AG10803 (cell line): ENCODE measurements around the gene ANTXR1.
A peak's percentile ranks its signal among the peaks of the same experiment; 100 is the strongest.

Experiments used
- DNase-seq: peaks from one replicate; pipeline ENCODE4 v3.0.0; 2010; ENCODE audit warnings: low read depth
- H3K4me3 ChIP-seq: 2 replicates; pipeline ENCODE4 v1.5.1; 2011; ENCODE audit warnings: mild to moderate bottlenecking, low read length, control low read depth
- CTCF ChIP-seq: conservative IDR thresholded peaks from 2 replicates; pipeline ENCODE4 v1.5.1; 2011; ENCODE audit warnings: mild to moderate bottlenecking, low read length, control low read depth, inconsistent platforms

Gene ANTXR1

GRCh38 chr2:69126341-69126740 is 113.4 kb downstream of the ANTXR1 start:
- peak; percentile 68 for DNase-seq
- H3K4me3 ChIP-seq = no peak overlapping the region
- no peak for TF ChIP-seq CTCF

GRCh38 chr2:69131452-69131851 is 118.5 kb downstream of the ANTXR1 start:
- DNase-seq = no peak
- TF ChIP-seq CTCF = no peak
- no peak overlapping the region for H3K4me3 ChIP-seq

- H3K4me3 ChIP-seq = no peak overlapping the region
- TF ChIP-seq CTCF = no peak
- DNase-seq = no peak
These were observed 119.2 kb downstream of the ANTXR1 start for GRCh38 chr2:69131983-69132675.

- no peak for TF ChIP-seq CTCF
- no peak for DNase-seq
- no peak overlapping the region for H3K4me3 ChIP-seq
These were observed 120.1 kb downstream of the ANTXR1 start for GRCh38 chr2:69132960-69133590.

- no peak overlapping the region for H3K4me3 ChIP-seq
- TF ChIP-seq CTCF = no peak
- DNase-seq = no peak
These were observed 120.9 kb downstream of the ANTXR1 start for GRCh38 chr2:69133898-69134297.

- TF ChIP-seq CTCF = no peak
- no peak for DNase-seq
- no peak overlapping the region for H3K4me3 ChIP-seq
These were observed 121.4 kb downstream of the ANTXR1 start for GRCh38 chr2:69134306-69134945.
